Activated T-cell treated with anti-CD3 and anti-CD28 coated beads, Interleukin-2, amount 50 U/mL, for 24 hours (primary cell): ENCODE results near the gene RGS17.

Source experiments
- DNase-seq: peaks from one replicate; pipeline ENCODE4 v3.0.0-alpha.2; 2020
- H3K27ac Mint-ChIP-seq: 2 replicates; pipeline ENCODE4 v1.8.0; 2020; ENCODE audit warnings: mild to moderate bottlenecking, mixed read lengths
- H3K27me3 Mint-ChIP-seq: 2 replicates; pipeline ENCODE4 v1.8.0; 2020; ENCODE audit warnings: mixed read lengths
- H3K36me3 Mint-ChIP-seq: 2 replicates; pipeline ENCODE4 v1.8.0; 2020; ENCODE audit warnings: low read depth, mixed read lengths
- H3K4me1 Mint-ChIP-seq: 2 replicates; pipeline ENCODE4 v1.8.0; 2020; ENCODE audit warnings: low read depth, mixed read lengths
- H3K4me3 Mint-ChIP-seq: 2 replicates; pipeline ENCODE4 v1.8.0; 2020; ENCODE audit warnings: mild to moderate bottlenecking, moderate library complexity, mixed read lengths
- H3K9me3 Mint-ChIP-seq: 2 replicates; pipeline ENCODE4 v1.8.0; 2020; ENCODE audit warnings: mixed read lengths

RGS17 gene

DNA sequence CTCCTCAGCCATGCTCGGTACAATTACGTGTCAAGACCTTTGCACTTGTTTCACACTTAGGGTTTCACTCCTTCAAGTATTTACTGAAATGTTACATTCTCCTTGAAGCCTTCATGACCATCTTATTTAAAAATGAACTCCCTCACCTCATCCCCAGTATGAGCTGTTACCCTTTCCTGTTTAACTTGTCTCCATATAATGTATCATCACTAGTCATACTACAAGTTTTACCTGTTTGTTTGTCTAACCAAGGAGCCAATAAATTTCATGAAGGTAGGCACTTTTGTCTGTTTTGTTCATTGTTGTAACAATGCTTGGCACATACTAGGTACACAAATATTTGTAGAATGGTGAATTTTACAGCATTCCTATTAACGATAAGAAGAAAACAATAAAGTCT lies 82.5 kb downstream of the RGS17 start:
- no peaks in the 10 kb centered on the region for H3K9me3 Mint-ChIP-seq
- no peak overlapping the region for H3K27ac Mint-ChIP-seq
- H3K4me3 Mint-ChIP-seq, result no peak overlapping the region
- DNase-seq, result no peak
- no peaks in the 10 kb centered on the region for H3K4me1 Mint-ChIP-seq
- no peaks in the 10 kb centered on the region for H3K36me3 Mint-ChIP-seq
- H3K27me3 Mint-ChIP-seq, result no peaks in the 10 kb centered on the region

DNA sequence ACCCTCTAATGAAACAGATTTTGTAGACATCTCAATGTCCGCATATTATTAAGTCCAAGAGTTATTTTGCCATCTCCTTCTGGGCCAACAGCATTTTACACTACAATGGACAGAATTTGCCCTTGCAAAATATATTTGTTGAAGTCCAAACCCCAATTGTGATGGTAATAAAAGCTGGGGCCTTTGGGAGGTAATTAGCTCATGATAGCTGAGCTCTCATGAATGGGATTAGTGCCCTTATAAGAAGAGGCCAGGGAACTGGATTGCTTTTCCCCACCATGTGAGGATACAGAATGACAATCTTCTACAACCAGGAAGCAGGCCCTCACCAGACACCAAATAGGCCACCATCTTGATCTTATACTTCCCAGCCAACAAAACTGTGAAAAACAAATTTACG lies 83.7 kb downstream of the RGS17 start:
- Mint-ChIP-seq H3K27me3 (peaks cover 4% of the 10 kb centered on the region), H3K27ac (no peak overlapping the region), H3K9me3 (no peaks in the 10 kb centered on the region), H3K4me3 (no peak overlapping the region), H3K4me1 (no peaks in the 10 kb centered on the region), H3K36me3 (no peaks in the 10 kb centered on the region)
- DNase-seq, result no peak

DNA sequence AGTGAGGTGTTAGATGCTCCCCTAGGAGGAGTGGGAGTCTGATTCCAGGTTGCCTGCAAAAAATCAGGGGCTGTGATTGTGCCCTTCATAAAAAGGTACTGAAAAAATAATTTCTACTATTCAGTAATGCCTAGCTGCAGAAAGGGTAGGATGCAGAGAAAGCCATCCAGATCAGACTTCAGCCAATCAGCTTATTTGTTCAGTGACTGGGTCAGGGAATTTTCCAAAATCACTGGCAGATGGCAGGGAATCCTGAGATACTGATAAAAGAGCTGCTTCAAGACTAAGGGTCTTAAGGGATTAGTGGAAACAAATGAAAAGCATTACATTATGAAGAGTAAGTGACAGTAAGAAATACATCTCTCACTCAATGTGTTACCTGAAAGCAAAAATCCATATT lies 85.8 kb downstream of the RGS17 start:
- no peaks in the 10 kb centered on the region for H3K9me3 Mint-ChIP-seq
- no peaks in the 10 kb centered on the region for H3K4me1 Mint-ChIP-seq
- H3K27ac Mint-ChIP-seq, result no peak overlapping the region
- no peak overlapping the region for H3K4me3 Mint-ChIP-seq
- no peak for DNase-seq
- no peaks in the 10 kb centered on the region for H3K36me3 Mint-ChIP-seq
- peaks cover 8% of the 10 kb centered on the region for H3K27me3 Mint-ChIP-seq

DNA sequence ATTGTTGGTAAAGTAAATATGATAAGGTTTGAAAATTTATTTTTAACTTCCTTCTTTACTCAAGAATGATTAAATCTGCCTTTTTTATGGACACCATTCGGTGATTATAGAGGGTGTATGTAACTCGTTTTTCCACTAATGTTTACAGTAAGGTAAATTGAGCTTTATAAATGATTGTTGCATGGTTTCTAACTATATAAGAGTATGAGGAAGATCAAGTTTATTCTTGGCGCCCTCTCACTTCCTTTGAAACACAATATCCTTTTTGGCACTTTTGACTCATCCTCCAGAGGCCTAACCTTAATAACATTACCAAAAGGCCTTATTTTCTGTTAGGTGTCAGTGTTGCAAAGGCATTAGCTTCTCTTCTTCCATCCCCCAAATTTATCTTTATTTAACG lies 86.8 kb downstream of the RGS17 start:
- H3K9me3 Mint-ChIP-seq, result no peaks in the 10 kb centered on the region
- no peak overlapping the region for H3K27ac Mint-ChIP-seq
- H3K36me3 Mint-ChIP-seq, result no peaks in the 10 kb centered on the region
- H3K27me3 Mint-ChIP-seq, result peaks cover 12% of the 10 kb centered on the region
- no peak for DNase-seq
- no peaks in the 10 kb centered on the region for H3K4me1 Mint-ChIP-seq
- H3K4me3 Mint-ChIP-seq, result no peak overlapping the region

DNA sequence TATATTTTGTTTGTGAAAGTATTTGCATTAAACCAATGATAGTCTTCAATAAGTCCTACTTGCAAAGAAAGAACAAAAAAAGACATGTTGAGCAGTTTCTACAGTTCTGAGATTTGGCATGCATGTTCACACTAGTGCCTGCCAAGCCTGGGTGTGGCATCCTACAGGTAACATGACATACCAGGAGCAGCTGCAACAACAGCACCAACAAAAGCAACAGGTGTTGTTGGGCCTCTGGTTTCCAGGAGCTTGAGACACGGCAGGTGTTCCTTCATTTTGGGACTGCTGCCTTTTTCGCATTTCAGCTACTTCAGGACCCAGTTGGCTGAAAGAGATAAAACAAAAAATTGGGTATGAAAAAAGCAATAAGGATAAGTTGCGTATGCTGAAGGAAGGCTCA lies 87.4 kb downstream of the RGS17 start:
- Mint-ChIP-seq H3K36me3 (no peaks in the 10 kb centered on the region), H3K4me3 (no peak overlapping the region), H3K27me3 (peaks cover 15% of the 10 kb centered on the region), H3K4me1 (no peaks in the 10 kb centered on the region), H3K27ac (no peak overlapping the region), H3K9me3 (no peaks in the 10 kb centered on the region)
- no peak for DNase-seq

DNA sequence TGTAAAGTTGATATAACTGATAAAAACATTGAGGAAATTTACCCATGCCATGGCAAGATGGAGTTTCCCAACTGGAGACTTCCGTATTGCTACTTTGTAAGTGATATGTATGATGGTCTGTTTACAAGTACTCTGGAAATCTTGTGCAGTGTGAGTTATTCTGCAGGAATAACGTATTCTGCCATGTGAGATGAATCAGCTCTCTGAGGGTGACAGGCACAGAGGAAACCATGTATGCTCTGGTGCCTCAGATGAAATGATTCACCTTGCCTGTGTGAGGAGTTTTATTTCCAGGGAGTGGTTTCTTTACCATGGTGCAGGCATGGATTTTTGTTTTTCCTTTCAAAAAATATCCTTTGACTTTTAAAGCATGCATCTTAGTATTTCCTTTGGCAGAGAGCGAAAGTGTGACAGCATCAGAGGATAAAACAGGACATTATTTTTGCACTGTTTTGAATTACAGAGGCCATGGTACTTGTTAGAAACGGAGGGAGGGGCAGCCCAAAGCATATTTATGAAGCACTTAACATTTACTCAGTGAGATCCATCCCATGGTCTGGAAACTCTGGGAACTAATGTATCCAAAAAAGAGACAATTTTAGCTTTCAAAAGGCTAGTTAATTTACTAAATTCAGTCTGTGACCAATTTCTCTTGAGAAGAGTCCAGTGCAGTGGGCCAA lies 92.6 kb downstream of the RGS17 start:
- Mint-ChIP-seq H3K4me3 (no peak overlapping the region), H3K9me3 (no peaks in the 10 kb centered on the region)
- no peak for DNase-seq

DNA sequence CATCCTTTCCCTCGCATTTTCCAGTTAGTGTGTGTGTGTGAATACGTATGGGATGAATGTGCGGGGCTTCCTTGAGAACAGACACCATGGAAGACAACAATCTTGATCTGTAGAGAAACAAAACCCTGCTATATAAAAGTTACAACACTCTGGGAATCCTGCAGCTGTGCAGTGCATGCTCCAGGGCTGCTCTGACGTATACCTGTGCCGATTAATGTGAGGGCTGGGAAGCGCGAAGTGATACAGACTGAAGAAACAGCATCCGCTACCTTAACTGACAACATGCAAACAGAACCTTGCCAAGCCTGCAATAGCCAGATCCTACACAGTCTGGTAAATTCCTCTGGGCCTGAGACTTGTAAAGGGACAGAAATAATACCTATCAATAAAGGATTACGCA lies 96.9 kb downstream of the RGS17 start:
- Mint-ChIP-seq H3K27ac (no peak overlapping the region), H3K27me3 (peaks cover 12% of the 10 kb centered on the region), H3K4me1 (no peaks in the 10 kb centered on the region), H3K4me3 (no peak overlapping the region), H3K9me3 (no peaks in the 10 kb centered on the region), H3K36me3 (no peaks in the 10 kb centered on the region)
- no peak for DNase-seq

More for the DNA sequence above, 92.6 kb downstream of the RGS17 start:
- peaks cover 17% of the 10 kb centered on the region for H3K27me3 Mint-ChIP-seq
- H3K4me1 Mint-ChIP-seq, result no peaks in the 10 kb centered on the region
- H3K36me3 Mint-ChIP-seq, result no peaks in the 10 kb centered on the region
- H3K27ac Mint-ChIP-seq, result no peak overlapping the region

DNA sequence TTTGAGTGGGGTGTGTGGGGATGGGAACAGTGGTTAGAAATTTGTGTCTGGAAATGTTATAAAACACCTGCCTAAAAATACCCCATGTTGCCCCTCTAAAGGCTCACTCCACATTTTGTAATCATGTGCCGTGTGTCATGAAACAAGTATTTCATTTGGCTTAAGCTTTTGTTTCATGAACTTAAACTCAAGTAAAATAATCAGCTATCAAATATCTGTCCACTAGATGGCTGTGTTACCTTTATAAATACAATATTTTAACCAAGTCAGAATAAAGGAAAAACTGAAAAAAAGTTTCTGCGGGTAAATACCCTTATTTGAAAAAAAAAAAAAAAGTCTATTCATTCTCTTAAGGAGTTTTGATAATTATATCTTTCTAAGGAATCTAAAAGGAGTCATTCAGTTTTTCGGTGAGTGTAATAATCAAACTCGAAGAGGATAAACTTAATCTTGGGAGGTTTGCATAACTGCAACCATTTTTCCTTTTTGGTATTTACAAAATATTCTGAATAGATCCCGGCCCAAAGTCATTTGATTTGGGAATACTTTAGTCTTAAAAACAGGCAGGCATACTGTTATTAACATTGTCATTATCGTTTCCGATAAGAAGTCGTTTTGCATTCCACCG lies 98.7 kb downstream of the RGS17 start:
- Mint-ChIP-seq H3K36me3 (no peaks in the 10 kb centered on the region), H3K4me1 (no peaks in the 10 kb centered on the region), H3K27ac (no peak overlapping the region), H3K9me3 (no peaks in the 10 kb centered on the region), H3K27me3 (peaks cover 15% of the 10 kb centered on the region), H3K4me3 (no peak overlapping the region)
- no peak for DNase-seq

DNA sequence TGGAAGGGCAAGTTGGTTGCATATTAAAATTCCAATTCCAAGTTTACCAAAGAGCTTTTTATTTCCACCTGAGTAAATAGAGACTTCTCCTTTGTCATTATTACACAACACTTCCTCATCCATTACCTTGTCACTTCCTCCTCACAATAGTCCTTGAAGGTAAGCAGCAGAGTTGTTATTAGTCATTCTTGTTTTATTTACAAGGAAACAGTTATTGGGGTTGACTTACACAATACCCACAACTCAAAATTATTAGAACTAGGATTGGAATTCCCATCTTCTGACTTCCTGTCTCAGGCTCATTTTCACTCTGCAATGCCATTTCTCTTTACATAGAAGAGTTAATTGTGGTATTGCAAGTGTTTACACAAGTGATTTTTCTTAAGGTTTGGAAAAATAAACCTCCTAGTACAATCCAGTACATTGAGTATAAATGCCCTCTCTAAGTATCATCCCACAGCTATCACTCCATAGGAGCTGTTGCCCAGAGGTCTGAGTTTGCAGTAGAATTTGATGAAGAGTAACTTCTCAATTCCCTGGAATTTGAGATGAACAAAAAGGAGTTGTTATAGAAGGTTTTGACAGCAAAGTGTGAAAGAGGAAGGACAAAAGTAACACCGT lies 99.6 kb downstream of the RGS17 start:
- no peaks in the 10 kb centered on the region for H3K4me1 Mint-ChIP-seq

DNA sequence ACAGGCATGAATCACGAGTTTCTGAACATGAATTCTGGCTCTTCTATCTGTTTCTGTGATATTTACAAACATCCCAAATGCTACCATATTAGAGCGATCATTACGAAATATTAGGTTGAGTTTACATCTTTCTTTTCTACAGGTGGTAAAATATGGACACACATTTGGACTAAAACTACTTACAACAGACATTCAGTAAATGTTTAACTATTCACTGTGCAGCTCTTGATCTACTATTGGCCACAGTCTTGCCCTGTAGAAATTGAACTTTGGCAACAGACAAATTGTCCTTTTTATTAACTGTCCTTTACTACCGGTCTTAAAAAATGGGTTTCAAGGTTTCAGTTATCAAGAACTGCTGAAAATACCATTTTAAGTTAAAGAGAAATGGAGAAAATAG lies 102.1 kb downstream of the RGS17 start:
- no peaks in the 10 kb centered on the region for H3K36me3 Mint-ChIP-seq

More for the DNA sequence above, 99.6 kb downstream of the RGS17 start:
- H3K27ac Mint-ChIP-seq, result no peak overlapping the region
- no peak overlapping the region for H3K4me3 Mint-ChIP-seq
- no peaks in the 10 kb centered on the region for H3K36me3 Mint-ChIP-seq
- H3K27me3 Mint-ChIP-seq, result peaks cover 20% of the 10 kb centered on the region
- no peak for DNase-seq
- H3K9me3 Mint-ChIP-seq, result no peaks in the 10 kb centered on the region

DNA sequence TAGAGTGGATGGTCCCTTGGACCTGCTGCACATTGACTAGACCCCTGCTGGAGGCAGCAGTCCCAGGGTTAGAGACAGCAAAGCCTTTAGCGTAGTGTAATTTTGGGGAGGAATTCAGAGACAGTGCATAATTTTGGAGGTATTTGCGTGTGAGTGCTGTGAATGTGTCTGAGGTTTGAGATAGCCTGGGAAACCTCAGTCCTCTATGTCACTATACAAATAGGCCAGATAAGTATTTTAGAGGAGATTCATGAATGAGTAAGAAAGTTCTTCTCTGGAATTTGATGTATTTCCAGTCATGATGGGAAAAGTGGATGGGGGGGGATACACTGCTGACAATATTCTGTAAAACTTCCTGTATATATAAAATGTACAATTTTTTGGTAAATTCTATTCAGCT lies 102.8 kb downstream of the RGS17 start:
- Mint-ChIP-seq H3K4me3 (no peak overlapping the region), H3K4me1 (peaks cover 1% of the 10 kb centered on the region), H3K27ac (no peak overlapping the region), H3K9me3 (no peaks in the 10 kb centered on the region), H3K36me3 (no peaks in the 10 kb centered on the region), H3K27me3 (peaks cover 31% of the 10 kb centered on the region)
- no peak for DNase-seq

More for the DNA sequence above, 102.1 kb downstream of the RGS17 start:
- H3K27ac Mint-ChIP-seq, result no peak overlapping the region
- H3K4me3 Mint-ChIP-seq, result no peak overlapping the region
- no peak for DNase-seq
- H3K27me3 Mint-ChIP-seq, result peaks cover 29% of the 10 kb centered on the region
- peaks cover 1% of the 10 kb centered on the region for H3K4me1 Mint-ChIP-seq
- no peaks in the 10 kb centered on the region for H3K9me3 Mint-ChIP-seq

DNA sequence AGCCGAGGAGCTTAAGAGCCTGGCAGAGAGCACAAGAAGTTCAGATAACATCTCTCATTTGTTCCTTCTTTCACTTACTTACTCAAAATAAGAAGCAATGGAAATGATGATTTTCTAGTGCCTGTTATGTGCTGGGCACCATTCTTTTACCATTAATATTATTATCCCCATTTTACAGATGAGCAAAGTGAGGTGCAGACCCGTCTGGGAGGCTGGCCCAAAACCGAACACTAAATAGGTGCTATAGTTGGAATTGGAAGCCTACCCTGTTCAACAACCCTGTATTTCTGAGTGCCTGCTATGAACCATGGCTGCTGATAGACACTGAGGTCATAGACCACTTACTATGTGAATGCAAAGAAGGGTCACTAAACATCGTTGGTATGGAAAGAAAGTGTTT lies 103.6 kb downstream of the RGS17 start:
- Mint-ChIP-seq H3K9me3 (no peaks in the 10 kb centered on the region), H3K27ac (no peak overlapping the region), H3K4me3 (no peak overlapping the region), H3K36me3 (no peaks in the 10 kb centered on the region), H3K27me3 (peaks cover 31% of the 10 kb centered on the region), H3K4me1 (peaks cover 1% of the 10 kb centered on the region)
- DNase-seq, result no peak

DNA sequence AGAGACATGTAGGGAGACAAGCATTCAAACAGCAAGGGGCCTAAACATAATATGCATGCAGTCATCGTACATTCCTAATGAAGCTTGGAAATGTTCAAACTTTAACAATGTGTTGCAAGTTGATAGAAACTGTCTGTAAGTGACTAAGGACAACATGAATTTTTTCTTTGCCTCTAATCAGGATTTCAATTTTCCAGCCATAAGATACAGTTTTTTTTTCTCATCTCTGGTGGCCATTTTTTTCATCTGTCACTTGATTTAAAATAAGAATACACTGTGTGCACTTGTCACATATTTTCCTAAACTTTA lies 106.4 kb downstream of the RGS17 start:
- Mint-ChIP-seq H3K27ac (no peak overlapping the region), H3K4me1 (peaks cover 1% of the 10 kb centered on the region), H3K9me3 (no peaks in the 10 kb centered on the region), H3K36me3 (no peaks in the 10 kb centered on the region), H3K4me3 (no peak overlapping the region), H3K27me3 (peaks cover 28% of the 10 kb centered on the region)
- DNase-seq, result no peak

DNA sequence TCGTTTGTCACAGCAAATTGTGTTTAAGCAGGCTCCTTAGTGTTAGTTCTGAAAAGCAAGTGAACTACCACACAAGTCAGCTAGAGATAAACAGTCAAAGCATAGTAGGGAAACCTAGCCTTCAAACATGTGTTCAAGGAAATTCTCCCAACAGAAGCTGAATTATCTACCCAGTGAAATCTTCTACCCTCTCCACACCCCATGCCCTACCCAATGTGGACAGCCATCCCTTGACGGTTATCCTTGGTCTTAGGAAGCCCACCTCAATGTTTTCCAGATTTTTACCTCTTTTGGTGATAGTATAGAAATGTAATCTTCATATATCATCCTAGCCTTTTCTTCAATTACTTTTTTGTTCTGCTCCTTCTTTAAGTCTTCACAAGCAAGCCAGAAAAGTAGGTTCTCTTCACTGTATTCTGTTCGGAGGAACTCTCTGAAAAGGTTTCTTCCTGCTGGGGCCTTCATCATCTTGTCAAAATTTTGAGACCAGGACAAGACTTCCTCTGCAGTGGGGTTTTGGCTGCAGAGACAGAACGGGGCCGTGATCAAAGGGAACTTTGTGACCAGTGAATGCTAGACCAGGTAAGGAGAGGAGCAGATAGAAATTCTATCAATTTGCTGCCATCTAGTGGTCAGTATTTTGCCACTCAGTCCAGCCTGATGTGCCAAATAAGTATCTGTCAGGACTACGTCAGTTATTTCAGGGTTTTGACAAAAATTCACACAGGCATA lies 106.9 kb downstream of the RGS17 start:
- Mint-ChIP-seq H3K27me3 (peaks cover 27% of the 10 kb centered on the region), H3K27ac (no peak overlapping the region), H3K4me3 (no peak overlapping the region), H3K9me3 (no peaks in the 10 kb centered on the region), H3K4me1 (peaks cover 1% of the 10 kb centered on the region), H3K36me3 (no peaks in the 10 kb centered on the region)
- peak; percentile 44 for DNase-seq

DNA sequence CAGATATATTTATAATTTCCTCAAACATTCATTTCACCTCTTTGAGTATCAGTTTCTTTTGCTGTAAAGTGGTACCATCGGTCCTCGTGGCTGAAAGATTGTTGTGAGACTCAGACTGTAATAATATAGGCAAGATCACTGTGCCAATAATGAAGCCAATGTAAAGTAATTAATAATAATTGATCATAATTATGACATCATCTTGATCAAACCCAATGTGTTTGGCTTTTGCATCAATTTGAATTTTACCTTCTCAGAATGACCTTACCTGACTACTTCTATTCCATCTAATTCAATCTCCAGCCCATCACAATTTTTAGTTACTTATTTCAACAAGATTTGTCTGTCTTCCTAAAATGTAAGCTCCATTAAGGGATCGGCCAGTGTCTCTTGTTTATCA lies 112.7 kb downstream of the RGS17 start:
- no peak for DNase-seq
- Mint-ChIP-seq H3K27ac (no peak overlapping the region), H3K4me3 (no peak overlapping the region), H3K9me3 (no peaks in the 10 kb centered on the region), H3K36me3 (no peaks in the 10 kb centered on the region), H3K27me3 (peaks cover 37% of the 10 kb centered on the region), H3K4me1 (no peaks in the 10 kb centered on the region)
